ENCODE results near the gene TRANK1. TPM values are rescaled to one million over a fixed set of nuclear protein-coding genes. Genes with fewer than 3 reads are reported as not detected.

TRANK1 gene
- total RNA-seq, 1 donor from 2014 or later, result 0.51 TPM

GRCh38 chr3:36911990-36912804, 32.7 kb downstream of the TRANK1 start:
- DNase-seq, result no peak
- H3K9me3 Mint-ChIP-seq (ENCODE audit: unreplicated experiment), result no peaks in the 10 kb centered on the region
- H3K27ac Mint-ChIP-seq (ENCODE audit: unreplicated experiment), result no peak overlapping the region
- no peaks in the 10 kb centered on the region for H3K36me3 Mint-ChIP-seq (ENCODE audit: unreplicated experiment)
- TF ChIP-seq CTCF (IDR thresholded peaks at IDR 0.05; ENCODE audit: partially characterized antibody, unreplicated experiment), result no peak
- no peaks in the 10 kb centered on the region for H3K27me3 Mint-ChIP-seq (ENCODE audit: unreplicated experiment)
- no peak overlapping the region for H3K4me3 Mint-ChIP-seq (ENCODE audit: unreplicated experiment)
- no peaks in the 10 kb centered on the region for H3K4me1 Mint-ChIP-seq (ENCODE audit: low read depth, unreplicated experiment)

GRCh38 chr3:36909666-36910065, 35.2 kb downstream of the TRANK1 start:
- H3K36me3 Mint-ChIP-seq (ENCODE audit: unreplicated experiment), result no peaks in the 10 kb centered on the region
- no peak for TF ChIP-seq CTCF (IDR thresholded peaks at IDR 0.05; ENCODE audit: partially characterized antibody, unreplicated experiment)
- H3K4me1 Mint-ChIP-seq (ENCODE audit: low read depth, unreplicated experiment), result no peaks in the 10 kb centered on the region
- DNase-seq, result no peak
- H3K9me3 Mint-ChIP-seq (ENCODE audit: unreplicated experiment), result no peaks in the 10 kb centered on the region
- no peak overlapping the region for H3K4me3 Mint-ChIP-seq (ENCODE audit: unreplicated experiment)
- H3K27ac Mint-ChIP-seq (ENCODE audit: unreplicated experiment), result no peak overlapping the region
- no peaks in the 10 kb centered on the region for H3K27me3 Mint-ChIP-seq (ENCODE audit: unreplicated experiment)

GRCh38 chr3:36909181-36909580, 35.7 kb downstream of the TRANK1 start:
- Mint-ChIP-seq H3K4me3 (ENCODE audit: unreplicated experiment) (no peak overlapping the region), H3K27me3 (ENCODE audit: unreplicated experiment) (no peaks in the 10 kb centered on the region), H3K4me1 (ENCODE audit: low read depth, unreplicated experiment) (no peaks in the 10 kb centered on the region), H3K36me3 (ENCODE audit: unreplicated experiment) (no peaks in the 10 kb centered on the region), H3K9me3 (ENCODE audit: unreplicated experiment) (no peaks in the 10 kb centered on the region), H3K27ac (ENCODE audit: unreplicated experiment) (no peak overlapping the region)
- TF ChIP-seq CTCF (IDR thresholded peaks at IDR 0.05; ENCODE audit: partially characterized antibody, unreplicated experiment), result no peak
- no peak for DNase-seq

- no peak overlapping the region for H3K27ac Mint-ChIP-seq (ENCODE audit: unreplicated experiment)
- H3K9me3 Mint-ChIP-seq (ENCODE audit: unreplicated experiment), result no peaks in the 10 kb centered on the region
- no peaks in the 10 kb centered on the region for H3K4me1 Mint-ChIP-seq (ENCODE audit: low read depth, unreplicated experiment)
- DNase-seq, result no peak
- no peak for TF ChIP-seq CTCF (IDR thresholded peaks at IDR 0.05; ENCODE audit: partially characterized antibody, unreplicated experiment)
- H3K36me3 Mint-ChIP-seq (ENCODE audit: unreplicated experiment), result no peaks in the 10 kb centered on the region
- no peak overlapping the region for H3K4me3 Mint-ChIP-seq (ENCODE audit: unreplicated experiment)
- no peaks in the 10 kb centered on the region for H3K27me3 Mint-ChIP-seq (ENCODE audit: unreplicated experiment)
Measured at GRCh38 chr3:36908647-36909180, 36.1 kb downstream of the TRANK1 start.

Data from glutamatergic neuron (in vitro differentiated cells).